GM19043 (cell line): ENCODE data around the gene OR2T8.

Experiments used
- ATAC-seq: cut with Tn5 transposase; IDR thresholded peaks from one replicate; pipeline ENCODE4 v1.9.1; 2021; ENCODE audit warnings: low read depth; ENCODE audit not compliant: unreplicated experiment

Gene OR2T8

GRCh38 chr1:247919952-247920351 is at the start of gene OR2T8:
Gene OR2T8 (plus strand): TSS chr1:247920252. CDS start chr1:247921018, 766 bp downstream.
- ATAC-seq: no peak

DNA sequence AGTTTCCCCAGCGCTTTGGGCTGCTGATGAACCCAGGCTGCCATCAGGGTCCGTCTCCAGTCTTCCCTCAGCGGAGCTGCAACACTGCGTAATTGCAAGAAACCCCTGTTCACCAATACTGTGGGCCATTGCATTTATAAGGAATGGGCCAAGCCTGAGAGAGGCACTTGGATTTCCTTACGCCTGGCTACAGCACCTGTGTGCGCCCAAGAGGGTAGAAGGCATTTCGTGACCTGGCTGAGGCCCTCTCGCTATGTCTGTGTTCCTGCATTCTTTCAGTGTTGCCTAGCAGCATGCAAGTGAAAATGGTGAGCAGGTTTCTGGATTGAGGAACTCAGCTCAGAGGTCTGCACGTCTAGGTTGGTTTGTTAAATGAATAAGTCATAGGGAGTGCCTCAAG is 36.7 kb upstream of the OR2T8 start:
- no peak for ATAC-seq

DNA sequence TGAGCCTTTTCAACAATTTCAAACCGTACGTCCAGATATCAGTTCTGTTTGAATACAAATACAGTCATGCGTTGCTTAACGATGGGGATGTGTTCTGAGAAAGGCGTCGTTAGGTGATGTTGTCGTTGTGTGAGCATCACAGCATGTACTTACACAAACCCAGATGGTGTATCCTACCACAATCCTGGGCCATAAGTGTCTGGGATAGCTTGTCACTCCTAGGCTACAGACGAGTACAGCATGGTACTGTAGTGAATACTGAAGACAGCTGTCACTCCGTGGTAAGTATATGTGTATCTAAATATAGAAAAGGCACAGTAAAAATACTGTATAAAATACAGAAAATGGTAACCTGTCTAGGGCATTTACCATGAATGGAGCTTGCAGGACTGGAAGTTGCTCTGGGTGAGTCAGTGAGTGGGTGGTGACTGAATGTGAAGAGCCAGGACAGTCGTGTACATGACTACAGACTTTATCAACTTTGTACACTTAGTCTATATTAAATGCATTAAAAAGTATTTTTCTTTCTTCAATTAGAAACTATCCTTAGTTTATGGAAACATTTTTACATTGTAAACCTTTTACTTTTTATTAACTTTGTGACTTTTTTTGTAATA is 35.1 kb upstream of the OR2T8 start:
- ATAC-seq: no peak

GRCh38 chr1:247895163-247895637 is 24.9 kb upstream of the OR2T8 start, which contains the start of gene OR2W3:
Gene OR2W3 (plus strand): TSS chr1:247895587. CDS start chr1:247895587, 0 bp downstream.
- ATAC-seq: no peak

GRCh38 chr1:247895976-247896375 is 24.1 kb upstream of the OR2T8 start:
- no peak for ATAC-seq

DNA sequence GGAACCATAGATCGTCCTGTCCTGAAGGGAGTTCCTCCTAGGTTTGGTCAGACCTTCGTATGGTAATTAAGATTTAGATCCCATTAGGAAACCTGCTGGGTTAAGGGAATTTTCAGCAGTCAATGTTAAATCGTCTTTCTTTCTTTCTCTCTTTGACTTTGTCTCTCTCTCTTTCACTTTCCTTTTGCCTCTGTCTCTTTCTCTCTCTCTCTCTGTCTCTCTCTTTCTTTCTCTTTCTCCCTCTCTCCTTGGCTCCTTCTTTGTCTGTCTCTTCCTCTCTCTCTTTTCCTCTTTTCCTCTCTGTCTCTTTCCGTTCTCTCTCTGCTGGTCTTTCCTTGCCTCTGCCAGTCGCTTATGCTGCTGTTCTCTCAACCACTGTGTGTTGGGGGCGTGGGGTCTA is 15.9 kb upstream of the OR2T8 start:
- no peak for ATAC-seq

DNA sequence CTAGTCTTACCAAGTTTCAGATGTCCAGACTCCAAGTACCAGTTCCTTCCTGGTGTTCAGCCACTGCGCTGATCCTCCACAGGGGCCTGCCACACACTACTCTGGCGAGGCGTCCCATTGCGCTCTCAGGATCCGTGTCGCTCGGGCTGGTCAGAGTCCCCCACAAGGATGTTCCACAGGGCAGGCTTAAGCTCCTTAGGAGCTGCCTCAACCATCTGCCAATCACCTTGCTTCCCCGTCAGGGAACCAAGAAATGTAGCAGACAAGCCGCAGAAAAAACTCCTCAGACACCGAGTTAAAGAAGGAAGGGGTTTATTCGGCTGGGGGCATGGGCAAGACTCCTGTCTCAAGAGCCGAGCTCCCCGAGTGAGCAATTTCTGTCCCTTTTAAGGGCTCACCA is 14.9 kb upstream of the OR2T8 start:
- no peak for ATAC-seq

- no peak for ATAC-seq
Measured at GRCh38 chr1:247905910-247906503, 14.0 kb upstream of the OR2T8 start.

GRCh38 chr1:247906504-247907047 is 13.5 kb upstream of the OR2T8 start:
- no peak for ATAC-seq

- no peak for ATAC-seq
Measured at GRCh38 chr1:247908766-247909165, 11.3 kb upstream of the OR2T8 start.

DNA sequence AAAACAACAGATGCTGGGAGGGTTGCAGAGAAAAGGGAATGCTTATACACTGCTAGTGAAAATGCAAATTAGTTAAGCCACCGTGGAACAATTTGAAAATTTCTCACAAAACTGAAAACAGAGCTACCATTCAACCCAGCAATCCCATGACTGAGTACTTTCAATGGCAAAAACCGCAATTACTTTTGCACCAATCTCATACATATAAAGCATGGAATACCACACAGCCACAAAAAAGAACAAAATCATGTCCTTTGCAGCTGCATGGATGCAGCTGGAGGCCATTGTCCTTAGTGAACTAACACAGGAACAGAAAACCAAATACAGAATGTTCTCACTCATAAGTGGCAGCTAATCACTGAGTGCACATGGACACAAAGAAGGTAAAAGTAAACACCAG is 6.3 kb upstream of the OR2T8 start:
- ATAC-seq: no peak

DNA sequence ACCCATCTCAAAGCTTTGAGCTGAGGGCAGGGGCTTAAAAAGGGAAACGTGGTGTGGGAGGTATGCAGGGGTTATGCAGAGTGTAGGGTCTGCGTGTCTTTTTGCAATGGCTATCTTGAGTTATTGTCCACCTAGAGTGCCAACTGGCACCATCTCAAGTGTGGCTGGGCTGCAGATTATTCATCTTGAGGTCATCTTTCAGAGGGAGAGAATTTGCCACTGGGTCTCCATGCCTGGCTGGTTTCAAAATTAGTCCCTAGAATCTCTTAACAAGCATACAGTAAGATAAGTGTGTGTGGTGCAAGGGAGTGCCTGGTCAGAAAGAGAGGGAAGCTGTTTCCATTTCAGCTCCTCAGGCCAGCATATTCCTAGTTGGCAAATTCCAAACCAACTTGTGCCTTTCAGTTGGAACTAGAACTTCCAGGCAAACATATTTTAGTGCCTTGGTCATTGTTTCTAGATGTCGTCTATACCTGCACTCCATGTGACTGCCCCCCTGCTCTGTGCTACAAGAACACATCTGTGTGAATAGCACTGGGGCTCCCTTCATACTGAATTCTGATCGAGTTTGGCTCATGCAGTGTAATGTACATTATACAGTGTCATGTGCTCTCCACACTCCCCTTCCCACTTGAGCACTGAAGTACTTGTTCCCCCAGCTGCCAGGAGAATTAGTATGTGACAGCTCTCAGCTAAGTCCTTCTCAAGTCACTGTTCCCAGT is 5.0 kb upstream of the OR2T8 start:
- ATAC-seq: no peak

DNA sequence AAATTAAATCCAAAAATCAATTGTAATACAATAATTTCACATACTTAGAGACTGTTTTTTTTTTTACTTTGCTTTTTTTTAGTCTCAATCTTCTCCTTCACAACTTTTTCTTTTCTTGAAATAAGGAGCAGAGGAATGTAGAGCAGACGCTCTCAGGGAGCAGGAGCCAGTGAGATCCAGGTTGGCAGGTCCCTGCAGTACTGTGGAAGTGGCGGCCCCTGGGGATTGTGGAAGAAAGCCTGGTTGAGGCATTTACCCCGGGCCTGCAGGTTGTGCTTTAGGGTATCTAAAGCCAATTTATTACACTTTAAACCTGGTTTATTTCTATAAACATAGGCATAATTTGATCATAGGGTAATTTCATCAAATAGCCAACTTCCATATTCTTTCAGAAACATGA is 3.9 kb downstream of the OR2T8 start:
- ATAC-seq: no peak

DNA sequence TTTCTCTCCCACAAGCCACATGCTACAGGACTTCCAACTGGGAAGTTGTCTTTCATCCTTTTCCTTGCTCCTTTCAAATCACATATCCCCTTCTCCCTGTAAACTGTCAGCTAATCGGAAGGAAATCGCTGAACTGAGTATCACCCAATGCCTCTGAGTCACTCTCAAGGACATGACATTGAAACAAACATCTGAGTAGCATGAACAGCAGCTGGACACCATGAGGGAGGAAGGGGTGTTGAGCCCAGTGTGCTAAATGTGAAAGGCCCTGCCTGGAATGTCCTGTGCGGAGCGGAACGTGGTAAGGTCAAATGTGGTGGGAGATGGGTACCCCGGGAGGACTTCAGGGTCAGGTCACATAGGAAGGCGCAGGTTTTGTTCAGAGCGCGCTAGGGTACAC is 4.8 kb downstream of the OR2T8 start, which contains the start of gene OR2AJ1:
Gene OR2AJ1, plus strand, starts transcription at position 22 of the 400 bp plus-strand sequence. CDS start 8,880 bp downstream, outside the sequence.
- no peak for ATAC-seq

DNA sequence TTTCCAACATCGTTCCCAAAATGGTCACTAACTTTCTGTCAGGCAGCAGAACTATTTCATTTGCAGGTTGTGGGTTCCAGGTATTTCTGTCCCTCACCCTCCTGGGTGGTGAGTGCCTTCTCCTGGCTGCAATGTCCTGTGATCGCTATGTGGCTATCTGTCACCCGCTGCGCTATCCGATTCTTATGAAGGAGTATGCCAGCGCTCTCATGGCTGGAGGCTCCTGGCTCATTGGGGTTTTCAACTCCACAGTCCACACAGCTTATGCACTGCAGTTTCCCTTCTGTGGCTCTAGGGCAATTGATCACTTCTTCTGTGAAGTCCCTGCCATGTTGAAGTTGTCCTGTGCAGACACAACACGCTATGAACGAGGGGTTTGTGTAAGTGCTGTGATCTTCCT is 13.9 kb downstream of the OR2T8 start:
- no peak for ATAC-seq

GRCh38 chr1:247935781-247936180 is 15.7 kb downstream of the OR2T8 start:
- ATAC-seq: no peak

- ATAC-seq: no peak
Measured at GRCh38 chr1:247936415-247936814, 16.4 kb downstream of the OR2T8 start.

DNA sequence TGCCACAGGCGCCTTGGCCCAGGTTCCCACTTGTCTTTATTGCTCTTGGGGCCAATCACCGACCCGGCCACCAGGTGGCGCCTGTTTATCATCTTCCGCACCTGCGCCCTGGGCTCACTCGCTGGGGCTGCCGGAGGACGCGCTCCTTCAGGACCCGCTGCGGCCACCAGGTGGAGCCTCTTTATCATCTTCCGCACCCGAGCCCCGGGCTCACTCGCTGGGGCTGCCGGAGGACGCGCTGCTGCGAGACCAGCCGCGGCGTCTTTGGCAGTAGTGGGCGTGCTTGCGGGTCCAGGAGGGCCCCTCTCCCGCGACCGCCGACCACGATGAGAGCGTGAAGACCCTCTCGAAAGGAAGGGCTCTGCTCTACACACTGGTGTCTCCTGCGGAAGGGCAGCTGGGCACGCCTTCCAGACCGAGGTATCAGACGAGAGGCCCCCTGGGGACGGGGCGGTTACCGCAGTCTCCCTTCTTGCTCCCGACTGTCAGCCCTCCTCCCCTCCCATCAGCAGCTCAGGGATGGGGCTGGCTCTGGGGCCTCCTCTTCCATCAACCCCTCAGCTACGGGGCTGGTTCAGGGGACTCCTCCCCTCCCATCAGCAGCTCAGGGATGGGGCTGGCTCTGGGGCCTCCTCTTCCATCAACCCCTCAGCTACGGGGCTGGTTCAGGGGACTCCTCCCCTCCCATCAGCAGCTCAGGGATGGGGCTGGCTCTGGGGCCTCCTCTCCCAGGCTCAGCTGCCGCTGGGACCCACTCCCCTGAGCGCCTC is 17.1 kb downstream of the OR2T8 start:
- ATAC-seq: peak; percentile 99

DNA sequence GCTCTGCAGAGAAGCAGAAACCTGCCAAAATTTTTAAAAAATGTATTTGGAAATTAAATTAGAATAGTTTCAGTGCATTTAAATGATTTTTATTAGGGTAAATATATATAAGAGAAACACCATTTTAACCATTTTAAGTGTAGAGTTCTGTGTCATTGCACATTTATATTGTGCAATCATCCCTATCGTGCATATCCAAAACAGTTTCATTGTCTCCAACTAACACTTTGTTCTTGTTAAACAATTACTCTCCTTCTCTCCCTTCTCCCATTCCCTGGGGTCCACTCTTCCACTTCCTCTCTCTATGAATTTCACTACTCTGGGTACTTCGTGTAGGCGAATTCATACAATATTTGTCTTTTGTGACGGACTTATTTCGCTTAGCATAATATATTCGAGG is 22.6 kb downstream of the OR2T8 start:
- ATAC-seq: no peak

DNA sequence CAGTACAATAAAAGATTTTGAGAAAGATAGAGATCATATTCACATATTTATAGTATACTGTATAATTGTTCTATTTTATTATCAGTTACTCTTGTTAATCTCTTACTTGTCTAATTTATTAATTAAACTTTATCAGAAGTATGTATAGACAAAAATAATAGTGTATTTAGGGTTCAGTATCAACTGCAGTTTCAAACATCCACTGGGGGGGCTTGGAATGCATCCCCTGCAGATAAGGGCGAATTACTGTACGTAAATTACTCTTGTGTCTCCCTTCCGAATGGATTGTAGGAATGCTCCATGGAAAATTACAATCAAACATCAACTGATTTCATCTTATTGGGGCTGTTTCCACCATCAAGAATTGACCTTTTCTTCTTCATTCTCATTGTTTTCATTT is 28.5 kb downstream of the OR2T8 start, which contains the start of gene OR2L8:
Gene OR2L8, plus strand, starts transcription at position 301 of the 400 bp plus-strand sequence. Its CDS starts 0 bp downstream, at position 301.
- no peak for ATAC-seq
